ENCODE measurements around the gene LDLRAP1.

The LDLRAP1 gene

DNA sequence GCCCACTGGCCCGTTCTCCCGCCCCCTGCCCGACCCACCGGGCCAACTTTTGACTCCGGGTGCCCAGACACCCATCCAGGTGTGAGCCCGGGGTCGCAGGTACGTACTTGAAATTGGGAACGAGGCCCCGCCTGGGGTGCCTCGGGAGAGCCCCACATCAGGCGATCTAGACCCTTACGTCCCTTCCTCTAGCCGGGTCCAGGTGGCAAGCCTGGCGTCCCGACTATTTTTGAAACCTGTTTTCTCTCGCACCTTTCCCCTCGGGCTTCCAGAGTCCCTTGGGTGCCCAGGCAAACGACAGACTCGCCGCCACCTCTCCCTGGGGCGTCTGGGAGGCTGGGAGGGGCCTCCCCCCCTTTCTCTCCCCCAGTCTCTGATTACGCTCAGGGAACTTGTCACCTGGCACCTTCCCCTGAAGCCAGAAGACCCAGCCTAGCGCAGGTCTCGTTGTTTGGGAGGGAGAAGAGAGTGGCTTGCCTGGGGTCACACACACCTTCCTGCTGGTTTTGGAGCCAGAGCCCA, 898 bp downstream of the LDLRAP1 start:
- DNase-seq (ENCODE audit: low spot score), result no peak

DNA sequence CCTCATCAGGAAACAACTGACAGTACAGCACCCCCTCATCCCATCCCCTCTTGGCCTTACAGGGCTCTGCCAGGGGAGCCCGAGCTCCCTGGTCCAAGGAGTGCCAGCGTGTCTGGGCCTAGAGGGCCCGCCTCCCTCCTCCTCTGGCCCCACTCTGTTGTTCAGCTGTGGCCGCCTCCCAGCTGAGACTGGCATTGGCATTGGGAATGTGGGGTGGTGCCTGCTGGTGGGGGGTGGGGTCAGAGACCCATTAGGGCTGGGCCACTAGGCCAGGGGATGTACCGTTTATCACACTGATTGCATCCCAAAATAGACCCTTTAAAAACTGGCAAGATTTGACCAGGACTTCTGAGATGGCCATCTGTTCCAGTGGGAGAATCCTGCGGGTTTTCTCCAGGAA, 1.4 kb downstream of the LDLRAP1 start:
- DNase-seq (ENCODE audit: low spot score), result no peak

DNA sequence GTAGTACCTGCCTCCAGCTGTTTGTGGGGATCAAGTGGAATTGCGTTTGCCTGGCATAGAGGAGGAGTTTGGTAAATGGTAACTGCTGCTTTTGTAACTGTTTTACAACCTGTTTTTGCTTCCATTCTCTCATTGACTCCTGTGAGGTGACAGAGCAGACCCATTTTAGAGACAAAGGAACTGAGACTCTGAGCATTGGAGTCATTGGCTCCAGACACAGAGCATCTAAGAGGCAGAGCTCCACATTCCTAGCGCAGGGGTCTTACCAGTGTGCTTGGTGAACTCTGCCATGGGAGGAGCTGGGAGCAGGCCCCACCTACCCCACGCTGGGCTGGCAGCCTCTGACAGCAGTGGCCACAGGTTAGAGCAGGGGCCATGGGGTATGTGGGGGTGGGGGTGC, 2.4 kb downstream of the LDLRAP1 start:
- no peak for DNase-seq (ENCODE audit: low spot score)

GRCh38 chr1:25546193-25546592, 2.8 kb downstream of the LDLRAP1 start:
- no peak for DNase-seq (ENCODE audit: low spot score)

DNA sequence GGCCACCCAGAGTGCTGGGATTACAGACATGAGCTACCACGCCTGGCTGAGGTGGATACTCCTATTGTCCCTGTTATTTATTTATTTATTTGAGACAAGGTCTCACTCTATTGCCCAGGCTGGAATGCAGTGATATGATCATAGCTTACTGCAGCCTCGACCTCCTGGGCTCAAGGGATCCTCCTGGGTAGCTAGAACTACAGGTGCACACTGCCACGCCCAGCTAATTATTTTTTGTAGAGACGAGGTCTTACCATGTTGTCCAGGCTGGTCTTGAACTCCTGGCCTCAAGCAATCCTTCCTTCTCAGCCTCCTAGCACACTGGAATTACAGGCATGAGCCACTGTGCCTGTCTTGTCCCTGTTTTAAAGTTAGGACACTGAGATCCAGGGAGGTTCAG, 5.2 kb downstream of the LDLRAP1 start:
- DNase-seq (ENCODE audit: low spot score), result no peak

- peak; percentile 75 for DNase-seq (ENCODE audit: low spot score)
These were observed 6.1 kb downstream of the LDLRAP1 start for GRCh38 chr1:25549273-25550154.

DNA sequence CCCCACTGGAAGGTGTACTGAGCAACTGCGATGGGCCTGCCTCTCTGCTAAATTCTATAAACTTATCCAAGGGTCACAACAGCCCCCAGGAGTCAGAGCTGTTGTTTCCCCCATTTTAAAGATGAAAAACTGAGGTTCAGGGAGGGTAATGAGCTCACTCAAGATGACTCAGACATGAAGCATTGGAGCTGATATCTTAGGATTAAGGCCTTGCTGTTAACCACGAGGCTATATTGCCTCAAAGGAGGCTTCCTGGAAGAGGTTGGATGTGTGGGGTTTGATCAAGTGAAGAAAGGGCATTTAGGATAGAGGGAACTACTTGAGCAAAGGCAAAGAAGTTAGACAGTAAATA, 6.7 kb downstream of the LDLRAP1 start:
- DNase-seq (ENCODE audit: low spot score), result no peak

GRCh38 chr1:25550683-25551310, 7.4 kb downstream of the LDLRAP1 start:
- no peak for DNase-seq (ENCODE audit: low spot score)

DNA sequence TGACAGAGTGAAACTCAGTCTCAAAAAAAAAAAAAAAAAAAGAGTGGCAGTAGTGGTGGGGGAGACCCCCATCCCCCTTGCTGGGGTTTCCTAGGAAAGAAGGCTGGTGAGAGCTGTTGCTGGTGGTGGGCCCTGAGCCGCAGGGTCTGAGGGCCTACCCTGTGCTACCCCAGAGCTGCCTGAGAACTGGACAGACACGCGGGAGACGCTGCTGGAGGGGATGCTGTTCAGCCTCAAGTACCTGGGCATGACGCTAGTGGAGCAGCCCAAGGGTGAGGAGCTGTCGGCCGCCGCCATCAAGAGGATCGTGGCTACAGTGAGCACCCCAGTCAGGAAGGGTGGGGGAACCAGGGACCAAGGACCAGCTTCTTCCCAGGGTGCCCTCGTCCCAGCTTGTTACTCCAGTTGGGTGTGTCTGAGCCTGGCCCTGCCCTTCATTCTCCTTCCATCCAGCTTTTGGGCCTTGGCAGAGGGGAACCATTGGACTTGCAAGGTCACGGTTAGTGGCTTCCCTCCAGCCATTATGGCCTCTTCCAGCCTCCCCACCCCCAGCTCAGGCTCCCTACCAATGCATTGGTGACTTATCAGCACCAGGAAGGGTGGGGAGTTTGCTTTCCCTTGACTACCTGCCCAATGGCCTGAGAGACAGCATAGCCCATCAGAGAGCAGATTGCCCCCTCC, 10.5 kb downstream of the LDLRAP1 start:
- DNase-seq (ENCODE audit: low spot score), result no peak

- no peak for DNase-seq (ENCODE audit: low spot score)
These were observed 11.0 kb downstream of the LDLRAP1 start for GRCh38 chr1:25554430-25554780.

DNA sequence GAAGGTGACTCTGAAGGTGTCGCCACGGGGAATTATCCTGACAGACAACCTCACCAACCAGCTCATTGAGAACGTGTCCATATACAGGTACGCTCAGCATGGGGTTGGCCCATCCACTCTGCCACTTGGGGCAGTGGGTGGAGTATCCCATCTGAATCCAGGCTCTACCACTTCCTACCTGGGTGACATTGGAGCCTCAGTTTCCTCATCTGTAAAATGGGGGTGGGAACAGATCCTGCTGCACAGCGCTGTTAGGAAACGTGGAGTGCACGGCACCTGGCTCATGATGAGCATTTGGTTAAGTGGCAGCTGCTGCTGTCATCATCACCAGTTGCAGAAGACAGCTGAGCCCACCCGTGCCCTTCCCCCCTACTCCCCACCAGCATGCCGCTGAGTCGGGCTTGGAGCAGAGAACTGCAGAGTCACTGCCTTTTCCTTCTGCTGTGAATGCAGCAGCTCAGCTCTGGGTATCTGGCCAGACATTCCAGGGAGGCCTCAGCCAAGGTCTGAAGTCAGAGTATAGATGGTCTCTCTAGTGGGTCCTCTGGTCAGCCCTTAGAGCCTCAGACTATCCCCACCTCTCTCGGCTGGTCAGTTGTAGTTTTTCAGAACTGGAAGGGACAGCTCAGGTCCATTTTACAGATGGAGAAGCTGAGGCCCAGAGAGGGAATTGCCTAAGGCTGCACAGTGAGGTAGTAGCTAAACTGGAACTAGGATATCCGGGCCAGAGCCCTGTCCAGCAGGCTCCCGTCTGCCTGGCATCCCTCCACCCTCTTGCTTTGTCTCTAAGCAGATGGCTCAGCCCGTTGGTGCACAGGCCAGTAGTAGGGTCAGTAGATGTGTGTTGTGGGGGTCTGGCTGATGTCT, 11.7 kb downstream of the LDLRAP1 start:
- DNase-seq (ENCODE audit: low spot score), result no peak

DNA sequence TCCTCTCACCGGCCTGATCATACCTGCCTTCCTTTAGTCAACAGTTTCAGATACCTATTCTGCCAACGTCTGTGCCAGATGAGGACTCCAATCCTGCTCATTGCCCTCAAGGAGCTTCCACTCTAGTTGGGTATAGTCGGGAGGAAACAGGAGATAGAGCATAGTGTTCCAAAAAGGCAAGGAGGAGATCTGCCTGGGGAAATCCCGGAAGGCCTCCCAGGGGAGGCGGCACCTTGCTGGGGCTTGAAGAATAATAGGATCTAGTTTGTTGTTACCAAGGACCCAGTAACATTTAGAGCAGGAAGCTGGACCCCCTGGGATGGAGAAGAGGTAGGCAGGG, 12.3 kb downstream of the LDLRAP1 start:
- no peak for DNase-seq (ENCODE audit: low spot score)

DNA sequence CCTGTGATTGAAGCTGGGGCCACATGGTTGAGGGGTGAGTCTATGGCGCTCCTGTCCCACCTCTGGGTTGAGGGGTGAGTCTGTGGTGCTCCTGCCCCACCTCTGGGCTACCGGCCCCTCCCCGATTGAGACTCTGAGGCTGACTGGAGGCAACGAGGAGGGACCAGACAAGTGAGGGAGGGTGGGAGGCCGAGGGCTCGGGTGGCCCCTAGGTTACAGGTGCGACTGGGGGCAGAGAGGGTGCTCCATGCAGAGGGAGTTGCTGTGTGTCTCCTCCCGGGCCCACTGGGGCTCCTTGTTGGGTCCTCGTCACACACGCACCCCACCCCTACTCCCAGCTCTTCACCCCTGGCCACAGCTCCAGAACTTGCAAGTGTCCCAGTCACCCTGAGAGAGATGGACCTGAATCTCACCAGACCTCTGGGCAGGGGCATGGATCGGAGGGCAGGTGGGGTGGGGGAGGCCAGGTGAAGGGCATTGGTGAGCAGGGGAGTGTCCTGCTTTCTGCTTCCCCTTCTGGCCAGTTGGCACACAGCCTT, 12.8 kb downstream of the LDLRAP1 start:
- DNase-seq (ENCODE audit: low spot score), result no peak

DNA sequence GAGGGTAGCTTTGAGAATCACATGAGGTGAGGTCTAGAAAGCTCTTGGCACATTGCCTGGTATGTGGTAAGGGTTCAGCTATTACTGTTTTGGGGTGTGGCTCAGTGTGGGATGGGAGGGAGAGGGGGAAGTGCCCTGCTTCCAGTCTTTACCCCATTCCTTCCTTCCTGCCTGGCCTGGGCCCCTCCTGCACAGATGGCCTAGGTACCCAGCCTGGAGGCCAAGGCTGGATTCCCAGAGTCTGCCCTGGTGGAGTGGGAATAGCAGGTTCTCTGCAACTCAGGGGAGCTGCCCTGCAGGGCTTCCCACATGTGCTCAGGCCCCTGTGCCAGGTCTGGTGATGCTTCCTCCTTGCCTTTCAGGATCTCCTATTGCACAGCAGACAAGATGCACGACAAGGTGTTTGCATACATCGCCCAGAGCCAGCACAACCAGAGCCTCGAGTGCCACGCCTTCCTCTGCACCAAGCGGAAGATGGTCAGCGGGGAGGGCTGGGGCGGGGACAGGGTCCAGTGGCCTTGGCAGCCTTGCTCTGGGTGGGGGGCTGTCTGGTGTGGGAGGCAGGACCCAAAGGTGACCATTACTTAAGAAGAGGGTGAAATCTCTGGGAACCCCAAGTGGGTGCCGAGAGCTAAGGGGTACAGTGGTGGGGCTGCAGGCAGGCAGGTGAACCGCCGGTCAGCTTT, 13.5 kb downstream of the LDLRAP1 start:
- DNase-seq (ENCODE audit: low spot score), result peak; percentile 48

GRCh38 chr1:25557543-25557942, 14.1 kb downstream of the LDLRAP1 start:
- DNase-seq (ENCODE audit: low spot score), result no peak

- no peak for DNase-seq (ENCODE audit: low spot score)
These were observed 15.6 kb downstream of the LDLRAP1 start for GRCh38 chr1:25559031-25559430.

GRCh38 chr1:25560001-25560400, 16.6 kb downstream of the LDLRAP1 start:
- no peak for DNase-seq (ENCODE audit: low spot score)

DNA sequence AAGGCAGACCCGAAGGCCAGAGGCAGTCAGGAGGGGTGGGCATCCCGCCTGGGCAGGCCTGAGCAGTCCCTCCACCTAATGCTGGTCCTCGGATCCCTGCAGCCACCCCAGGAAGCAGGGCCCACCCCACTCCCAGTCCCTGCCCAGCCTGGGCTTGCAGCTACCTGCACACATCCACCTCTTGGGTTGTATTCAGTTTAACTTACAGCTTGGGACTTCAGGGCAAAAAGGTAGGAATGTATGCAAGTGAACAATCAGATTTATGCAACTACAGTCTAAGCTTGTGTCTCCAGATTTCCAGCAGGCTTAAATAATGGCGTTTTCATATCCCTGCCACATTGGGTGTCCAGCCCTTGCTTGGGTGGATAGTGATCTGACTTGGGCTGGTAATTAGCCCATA, 17.4 kb downstream of the LDLRAP1 start:
- no peak for DNase-seq (ENCODE audit: low spot score)

- no peak for DNase-seq (ENCODE audit: low spot score)
These were observed 18.2 kb downstream of the LDLRAP1 start for GRCh38 chr1:25561421-25562100.

GRCh38 chr1:25562101-25562927, 18.9 kb downstream of the LDLRAP1 start:
- DNase-seq (ENCODE audit: low spot score), result peak; percentile 30

Data from LoVo (cell line).